Measurements from ENCODE around the gene SOX8.

SOX8 gene

DNA sequence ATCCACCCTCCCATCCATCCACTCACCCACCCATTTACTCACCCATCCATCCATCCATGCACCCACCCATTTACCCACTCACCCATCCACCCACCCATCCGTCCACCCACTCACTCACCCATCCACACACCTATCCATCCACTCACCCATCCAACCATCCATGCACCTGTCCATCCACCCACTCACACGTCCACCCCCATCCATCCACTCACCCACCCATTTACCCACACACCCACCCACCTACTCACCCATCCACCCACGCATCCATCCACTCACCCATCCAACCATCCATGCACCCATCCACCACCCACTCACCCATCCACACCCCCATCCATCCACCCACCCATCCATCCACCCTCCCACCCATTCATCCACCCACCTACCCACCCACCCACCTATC, 12.2 kb downstream of the SOX8 start:
- TF ChIP-seq CTCF (IDR thresholded peaks at IDR 0.05; ENCODE audit: low read length) (no peak), EZH2 (IDR thresholded peaks at IDR 0.05; ENCODE audit: borderline replicate concordance, low read length) (no peak)
- H3K79me2 ChIP-seq (ENCODE audit: insufficient read depth, low read length): no peaks in the 10 kb centered on the region
- H3K9ac ChIP-seq (ENCODE audit: low read length): no peak overlapping the region
- no peaks in the 10 kb centered on the region for H3K36me3 ChIP-seq (ENCODE audit: insufficient read depth, low read length)
- H3K9me3 ChIP-seq (ENCODE audit: low read length): no peaks in the 10 kb centered on the region
- H3K27ac ChIP-seq (ENCODE audit: low read depth, low read length, poor library complexity, severe bottlenecking): no peak overlapping the region
- H3K4me2 ChIP-seq (ENCODE audit: low read length): no peak overlapping the region
- no peaks in the 10 kb centered on the region for H3K9me2 ChIP-seq (ENCODE audit: low read depth, low read length)
- H3K4me1 ChIP-seq (ENCODE audit: insufficient read depth, low read length, severe bottlenecking): no peaks in the 10 kb centered on the region
- no peaks in the 10 kb centered on the region for H4K20me1 ChIP-seq (ENCODE audit: insufficient read depth, low read length)
- H3K27me3 ChIP-seq (ENCODE audit: insufficient read depth, low read length): no peaks in the 10 kb centered on the region; the same call in 1 of the 2 replicates
- H2AFZ ChIP-seq (ENCODE audit: low read length): no peak overlapping the region
- H3K4me3 ChIP-seq (ENCODE audit: low read depth, low read length, poor library complexity, severe bottlenecking): no peak overlapping the region
- no peaks in the 10 kb centered on the region for H3F3A ChIP-seq (ENCODE audit: insufficient read depth, low read length)

DNA sequence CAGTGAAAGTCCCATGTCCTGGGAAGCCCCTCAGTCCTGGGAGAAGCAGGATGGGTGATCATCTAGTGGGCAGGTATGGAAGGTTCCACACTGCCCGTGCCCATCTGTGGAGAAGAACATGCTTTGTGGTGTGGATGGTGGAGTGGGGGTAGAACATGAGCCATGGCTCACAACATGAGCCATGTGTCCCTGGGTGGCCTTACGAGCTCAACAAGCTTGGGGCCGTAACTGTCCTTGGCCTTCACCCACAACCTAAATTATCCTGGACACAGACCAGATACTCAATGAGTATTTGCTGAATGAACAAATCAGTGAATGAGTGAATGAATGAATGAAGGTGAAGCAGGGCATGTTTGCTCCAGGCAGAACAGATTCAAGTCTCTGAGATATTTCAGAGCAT, 13.5 kb downstream of the SOX8 start:
- Histone ChIP-seq H3K27ac (ENCODE audit: low read depth, low read length, poor library complexity, severe bottlenecking) (no peak overlapping the region), H3K36me3 (ENCODE audit: insufficient read depth, low read length) (no peaks in the 10 kb centered on the region), H2AFZ (ENCODE audit: low read length) (no peak overlapping the region), H3F3A (ENCODE audit: insufficient read depth, low read length) (no peaks in the 10 kb centered on the region), H3K9me3 (ENCODE audit: low read length) (no peaks in the 10 kb centered on the region), H3K79me2 (ENCODE audit: insufficient read depth, low read length) (no peaks in the 10 kb centered on the region), H3K4me3 (ENCODE audit: low read depth, low read length, poor library complexity, severe bottlenecking) (no peak overlapping the region), H3K9ac (ENCODE audit: low read length) (no peak overlapping the region), H4K20me1 (ENCODE audit: insufficient read depth, low read length) (no peaks in the 10 kb centered on the region), H3K4me1 (ENCODE audit: insufficient read depth, low read length, severe bottlenecking) (no peaks in the 10 kb centered on the region), H3K9me2 (ENCODE audit: low read depth, low read length) (no peaks in the 10 kb centered on the region), H3K27me3 (ENCODE audit: insufficient read depth, low read length) (peaks cover 5% of the 10 kb centered on the region), H3K4me2 (ENCODE audit: low read length) (no peak overlapping the region)
- TF ChIP-seq CTCF (IDR thresholded peaks at IDR 0.05; ENCODE audit: low read length) (no peak), EZH2 (IDR thresholded peaks at IDR 0.05; ENCODE audit: borderline replicate concordance, low read length) (no peak)

GRCh38 chr16:995783-996182, 14.2 kb downstream of the SOX8 start:
- Histone ChIP-seq H3F3A (ENCODE audit: insufficient read depth, low read length) (no peaks in the 10 kb centered on the region), H3K9me3 (ENCODE audit: low read length) (no peaks in the 10 kb centered on the region), H3K4me1 (ENCODE audit: insufficient read depth, low read length, severe bottlenecking) (no peaks in the 10 kb centered on the region), H3K27ac (ENCODE audit: low read depth, low read length, poor library complexity, severe bottlenecking) (no peak overlapping the region), H4K20me1 (ENCODE audit: insufficient read depth, low read length) (no peaks in the 10 kb centered on the region), H3K36me3 (ENCODE audit: insufficient read depth, low read length) (no peaks in the 10 kb centered on the region), H2AFZ (ENCODE audit: low read length) (no peak overlapping the region), H3K4me3 (ENCODE audit: low read depth, low read length, poor library complexity, severe bottlenecking) (no peak overlapping the region), H3K9me2 (ENCODE audit: low read depth, low read length) (no peaks in the 10 kb centered on the region), H3K79me2 (ENCODE audit: insufficient read depth, low read length) (no peaks in the 10 kb centered on the region), H3K9ac (ENCODE audit: low read length) (no peak overlapping the region), H3K4me2 (ENCODE audit: low read length) (no peak overlapping the region), H3K27me3 (ENCODE audit: insufficient read depth, low read length) (peaks cover 5% of the 10 kb centered on the region)
- TF ChIP-seq CTCF (IDR thresholded peaks at IDR 0.05; ENCODE audit: low read length): no peak
